T-helper 1 cell treated with Interleukin-12 subunit alpha and Interleukin-12 subunit beta and Interleukin-4 antibody, amounts not matched to agents 30 μg/mL and 1 μg/mL, for 36 hours (primary cell): Measurements from ENCODE around the gene ZNF429.
"Not testable (repeated sequence)": the region's sequence is repeated elsewhere in the genome, so short reads cannot be mapped to it uniquely, and the experiment has no call there.

ENCODE experiments used
- H3K27ac Mint-ChIP-seq: one replicate; pipeline ENCODE4 v1.8.0; 2021; ENCODE audit warnings: mild to moderate bottlenecking, mixed read lengths
- H3K27me3 Mint-ChIP-seq: one replicate; pipeline ENCODE4 v1.8.0; 2021; ENCODE audit warnings: low read depth, mixed read lengths
- H3K36me3 Mint-ChIP-seq: one replicate; pipeline ENCODE4 v1.8.0; 2021; ENCODE audit warnings: low read depth, mixed read lengths
- H3K4me1 Mint-ChIP-seq: one replicate; pipeline ENCODE4 v1.8.0; 2021; ENCODE audit warnings: low read depth, mixed read lengths
- H3K4me3 Mint-ChIP-seq: one replicate; pipeline ENCODE4 v1.8.0; 2021; ENCODE audit warnings: mild to moderate bottlenecking, moderate library complexity, mixed read lengths
- H3K9me3 Mint-ChIP-seq: one replicate; pipeline ENCODE4 v1.8.0; 2021; ENCODE audit warnings: mixed read lengths

The ZNF429 gene

GRCh38 chr19:21491146-21491545 is 14.3 kb upstream of the ZNF429 start:
- peaks cover 56% of the 10 kb centered on the region for H3K9me3 Mint-ChIP-seq
- no peak overlapping the region for H3K27ac Mint-ChIP-seq
- H3K4me1 Mint-ChIP-seq = no peaks in the 10 kb centered on the region
- no peaks in the 10 kb centered on the region for H3K27me3 Mint-ChIP-seq
- H3K4me3 Mint-ChIP-seq = no peak overlapping the region
- peaks cover 3% of the 10 kb centered on the region for H3K36me3 Mint-ChIP-seq

GRCh38 chr19:21492947-21493906 is 12.2 kb upstream of the ZNF429 start:
- Mint-ChIP-seq H3K4me1 (no peaks in the 10 kb centered on the region), H3K9me3 (peaks cover 67% of the 10 kb centered on the region), H3K36me3 (peaks cover 3% of the 10 kb centered on the region), H3K27me3 (no peaks in the 10 kb centered on the region), H3K27ac (no peak overlapping the region), H3K4me3 (no peak overlapping the region)

GRCh38 chr19:21496876-21497275 is 8.5 kb upstream of the ZNF429 start:
- H3K27ac Mint-ChIP-seq = no peak overlapping the region
- no peaks in the 10 kb centered on the region for H3K27me3 Mint-ChIP-seq
- H3K9me3 Mint-ChIP-seq = peaks cover 53% of the 10 kb centered on the region
- H3K4me3 Mint-ChIP-seq = no peak overlapping the region
- H3K36me3 Mint-ChIP-seq = no peaks in the 10 kb centered on the region
- no peaks in the 10 kb centered on the region for H3K4me1 Mint-ChIP-seq

- Mint-ChIP-seq H3K27me3 (no peaks in the 10 kb centered on the region), H3K36me3 (no peaks in the 10 kb centered on the region), H3K27ac (no peak overlapping the region), H3K4me1 (no peaks in the 10 kb centered on the region), H3K9me3 (peaks cover 53% of the 10 kb centered on the region), H3K4me3 (no peak overlapping the region)
Measured at GRCh38 chr19:21498651-21499050, 6.8 kb upstream of the ZNF429 start.

- Mint-ChIP-seq H3K27ac (no peak overlapping the region), H3K4me3 (no peak overlapping the region), H3K36me3 (peaks cover 25% of the 10 kb centered on the region), H3K4me1 (peaks cover 3% of the 10 kb centered on the region), H3K27me3 (no peaks in the 10 kb centered on the region), H3K9me3 (peaks cover 41% of the 10 kb centered on the region)
Measured at GRCh38 chr19:21508198-21508597, 2.8 kb downstream of the ZNF429 start.

- Mint-ChIP-seq H3K9me3 (peaks cover 60% of the 10 kb centered on the region), H3K36me3 (peaks cover 26% of the 10 kb centered on the region)
- H3K27me3 Mint-ChIP-seq, H3K4me1 Mint-ChIP-seq, H3K27ac Mint-ChIP-seq, H3K4me3 Mint-ChIP-seq: not testable (repeated sequence)
Measured at GRCh38 chr19:21511058-21511457, 5.7 kb downstream of the ZNF429 start.

- Mint-ChIP-seq H3K9me3 (peaks cover 65% of the 10 kb centered on the region), H3K36me3 (peaks cover 29% of the 10 kb centered on the region)
- not testable (repeated sequence) for H3K4me1 Mint-ChIP-seq, H3K4me3 Mint-ChIP-seq, H3K27me3 Mint-ChIP-seq, H3K27ac Mint-ChIP-seq
Measured at GRCh38 chr19:21512609-21513008, 7.2 kb downstream of the ZNF429 start.

- peaks cover 64% of the 10 kb centered on the region for H3K9me3 Mint-ChIP-seq
- H3K27me3 Mint-ChIP-seq = no peaks in the 10 kb centered on the region
- no peak overlapping the region for H3K4me3 Mint-ChIP-seq
- H3K4me1 Mint-ChIP-seq = no peaks in the 10 kb centered on the region
- no peak overlapping the region for H3K27ac Mint-ChIP-seq
- peaks cover 26% of the 10 kb centered on the region for H3K36me3 Mint-ChIP-seq
Measured at GRCh38 chr19:21513651-21514050, 8.2 kb downstream of the ZNF429 start.

- peaks cover 67% of the 10 kb centered on the region for H3K9me3 Mint-ChIP-seq
- H3K36me3 Mint-ChIP-seq = peaks cover 19% of the 10 kb centered on the region
- H3K27me3 Mint-ChIP-seq = no peaks in the 10 kb centered on the region
- H3K4me3 Mint-ChIP-seq = no peak overlapping the region
- H3K27ac Mint-ChIP-seq = no peak overlapping the region
- no peaks in the 10 kb centered on the region for H3K4me1 Mint-ChIP-seq
Measured at GRCh38 chr19:21519488-21519887, 14.1 kb downstream of the ZNF429 start.

- Mint-ChIP-seq H3K27ac (no peak overlapping the region), H3K4me1 (no peaks in the 10 kb centered on the region), H3K9me3 (peaks cover 53% of the 10 kb centered on the region), H3K4me3 (no peak overlapping the region), H3K27me3 (no peaks in the 10 kb centered on the region), H3K36me3 (peaks cover 24% of the 10 kb centered on the region)
Measured at GRCh38 chr19:21532904-21533303, 27.5 kb downstream of the ZNF429 start.

GRCh38 chr19:21536741-21537290 is 31.4 kb downstream of the ZNF429 start:
- H3K27ac Mint-ChIP-seq, H3K4me1 Mint-ChIP-seq, H3K4me3 Mint-ChIP-seq, H3K27me3 Mint-ChIP-seq: not testable (repeated sequence)
- H3K36me3 Mint-ChIP-seq = peaks cover 20% of the 10 kb centered on the region
- H3K9me3 Mint-ChIP-seq = peaks cover 50% of the 10 kb centered on the region

GRCh38 chr19:21559444-21559843 is 54.0 kb downstream of the ZNF429 start:
- Mint-ChIP-seq H3K27me3 (no peaks in the 10 kb centered on the region), H3K9me3 (peaks cover 47% of the 10 kb centered on the region), H3K27ac (no peak overlapping the region), H3K4me3 (no peak overlapping the region), H3K36me3 (peaks cover 11% of the 10 kb centered on the region), H3K4me1 (no peaks in the 10 kb centered on the region)

- Mint-ChIP-seq H3K27ac (no peak overlapping the region), H3K9me3 (peaks cover 55% of the 10 kb centered on the region), H3K27me3 (no peaks in the 10 kb centered on the region), H3K4me1 (no peaks in the 10 kb centered on the region), H3K4me3 (no peak overlapping the region), H3K36me3 (peaks cover 25% of the 10 kb centered on the region)
Measured at GRCh38 chr19:21564406-21564805, 59.0 kb downstream of the ZNF429 start.

GRCh38 chr19:21566073-21566472 is 60.7 kb downstream of the ZNF429 start:
- H3K9me3 Mint-ChIP-seq = peaks cover 62% of the 10 kb centered on the region
- no peaks in the 10 kb centered on the region for H3K4me1 Mint-ChIP-seq
- peaks cover 23% of the 10 kb centered on the region for H3K36me3 Mint-ChIP-seq
- no peaks in the 10 kb centered on the region for H3K27me3 Mint-ChIP-seq
- no peak overlapping the region for H3K27ac Mint-ChIP-seq
- no peak overlapping the region for H3K4me3 Mint-ChIP-seq

GRCh38 chr19:21567806-21568205 is 62.4 kb downstream of the ZNF429 start:
- H3K27ac Mint-ChIP-seq, H3K4me1 Mint-ChIP-seq, H3K27me3 Mint-ChIP-seq: not testable (repeated sequence)
- H3K4me3 Mint-ChIP-seq = peak overlapping the region; percentile 28
- H3K9me3 Mint-ChIP-seq = peaks cover 67% of the 10 kb centered on the region
- peaks cover 21% of the 10 kb centered on the region for H3K36me3 Mint-ChIP-seq
